Activated naive CD8-positive, alpha-beta T cell (primary cell): ENCODE results near the gene CTDNEP1.

ENCODE experiments used
- H3K27ac Mint-ChIP-seq: one replicate; pipeline ENCODE4 v1.8.0; 2021; ENCODE audit warnings: mixed read lengths
- H3K27me3 Mint-ChIP-seq: one replicate; pipeline ENCODE4 v1.8.0; 2021; ENCODE audit warnings: mixed read lengths
- H3K36me3 Mint-ChIP-seq: one replicate; pipeline ENCODE4 v1.8.0; 2021; ENCODE audit warnings: mixed read lengths
- H3K4me1 Mint-ChIP-seq: one replicate; pipeline ENCODE4 v1.8.0; 2021; ENCODE audit warnings: low read depth, mixed read lengths
- H3K4me3 Mint-ChIP-seq: one replicate; pipeline ENCODE4 v1.8.0; 2021; ENCODE audit warnings: mild to moderate bottlenecking, mixed read lengths
- H3K9me3 Mint-ChIP-seq: one replicate; pipeline ENCODE4 v1.8.0; 2021; ENCODE audit warnings: low read depth, mixed read lengths

Gene CTDNEP1

DNA sequence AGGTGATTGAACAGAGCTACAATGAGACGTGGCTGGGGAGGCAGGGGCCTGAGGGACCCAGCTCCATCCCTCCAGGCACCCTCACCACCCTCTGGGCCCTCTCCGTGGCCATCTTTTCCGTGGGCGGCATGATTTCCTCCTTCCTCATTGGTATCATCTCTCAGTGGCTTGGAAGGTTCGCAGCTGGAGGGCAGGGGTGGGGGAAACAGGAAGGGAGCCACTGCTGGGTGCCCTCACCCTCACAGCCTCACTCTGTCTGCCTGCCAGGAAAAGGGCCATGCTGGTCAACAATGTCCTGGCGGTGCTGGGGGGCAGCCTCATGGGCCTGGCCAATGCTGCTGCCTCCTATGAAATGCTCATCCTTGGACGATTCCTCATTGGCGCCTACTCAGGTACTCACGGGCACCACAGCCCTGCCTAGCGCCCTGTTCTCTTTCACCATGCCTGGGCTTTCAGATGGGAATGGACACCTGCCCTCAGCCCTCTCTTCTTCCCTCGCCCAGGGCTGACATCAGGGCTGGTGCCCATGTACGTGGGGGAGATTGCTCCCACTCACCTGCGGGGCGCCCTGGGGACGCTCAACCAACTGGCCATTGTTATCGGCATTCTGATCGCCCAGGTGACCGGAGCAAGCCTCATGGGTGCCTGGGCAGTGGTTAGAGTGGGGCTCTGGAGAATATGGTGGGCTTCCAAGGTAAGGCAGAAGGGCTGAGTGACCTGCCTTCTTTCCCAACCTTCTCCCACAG, 32.1 kb upstream of the CTDNEP1 start:
- H3K4me1 Mint-ChIP-seq = peaks cover 10% of the 10 kb centered on the region
- H3K27ac Mint-ChIP-seq = no peak overlapping the region
- no peaks in the 10 kb centered on the region for H3K36me3 Mint-ChIP-seq
- H3K4me3 Mint-ChIP-seq = no peak overlapping the region
- H3K9me3 Mint-ChIP-seq = no peaks in the 10 kb centered on the region
- peaks cover 7% of the 10 kb centered on the region for H3K27me3 Mint-ChIP-seq

DNA sequence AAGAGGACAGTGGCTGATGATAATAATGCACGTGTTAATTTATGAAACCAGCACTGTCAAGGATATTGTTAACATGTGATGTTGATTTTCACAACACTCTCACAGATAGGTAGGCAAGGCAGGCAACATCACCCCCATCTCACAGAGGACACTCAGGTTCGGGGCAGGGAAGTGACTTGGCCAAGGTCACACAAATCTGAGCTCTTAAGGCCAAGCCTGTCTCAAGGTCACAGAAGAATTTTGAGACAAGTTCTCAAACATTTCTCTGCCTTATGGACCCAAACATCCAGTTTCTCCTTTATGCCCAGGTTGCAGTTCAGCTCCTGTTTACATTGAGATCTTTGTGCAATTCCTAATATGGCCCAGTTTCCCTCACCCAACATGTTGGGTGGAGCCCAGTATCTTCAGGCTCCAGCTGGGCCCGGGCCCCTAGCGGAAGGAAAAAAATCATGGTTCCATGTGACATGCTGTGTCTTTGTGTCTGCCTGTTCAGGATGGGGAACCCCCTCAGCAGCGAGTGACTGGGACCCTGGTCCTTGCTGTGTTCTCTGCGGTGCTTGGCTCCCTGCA, 31.3 kb upstream of the CTDNEP1 start:
- Mint-ChIP-seq H3K27me3 (peaks cover 7% of the 10 kb centered on the region), H3K4me3 (peak overlapping the region; percentile 64), H3K4me1 (peaks cover 10% of the 10 kb centered on the region), H3K9me3 (no peaks in the 10 kb centered on the region), H3K27ac (no peak overlapping the region), H3K36me3 (no peaks in the 10 kb centered on the region)

DNA sequence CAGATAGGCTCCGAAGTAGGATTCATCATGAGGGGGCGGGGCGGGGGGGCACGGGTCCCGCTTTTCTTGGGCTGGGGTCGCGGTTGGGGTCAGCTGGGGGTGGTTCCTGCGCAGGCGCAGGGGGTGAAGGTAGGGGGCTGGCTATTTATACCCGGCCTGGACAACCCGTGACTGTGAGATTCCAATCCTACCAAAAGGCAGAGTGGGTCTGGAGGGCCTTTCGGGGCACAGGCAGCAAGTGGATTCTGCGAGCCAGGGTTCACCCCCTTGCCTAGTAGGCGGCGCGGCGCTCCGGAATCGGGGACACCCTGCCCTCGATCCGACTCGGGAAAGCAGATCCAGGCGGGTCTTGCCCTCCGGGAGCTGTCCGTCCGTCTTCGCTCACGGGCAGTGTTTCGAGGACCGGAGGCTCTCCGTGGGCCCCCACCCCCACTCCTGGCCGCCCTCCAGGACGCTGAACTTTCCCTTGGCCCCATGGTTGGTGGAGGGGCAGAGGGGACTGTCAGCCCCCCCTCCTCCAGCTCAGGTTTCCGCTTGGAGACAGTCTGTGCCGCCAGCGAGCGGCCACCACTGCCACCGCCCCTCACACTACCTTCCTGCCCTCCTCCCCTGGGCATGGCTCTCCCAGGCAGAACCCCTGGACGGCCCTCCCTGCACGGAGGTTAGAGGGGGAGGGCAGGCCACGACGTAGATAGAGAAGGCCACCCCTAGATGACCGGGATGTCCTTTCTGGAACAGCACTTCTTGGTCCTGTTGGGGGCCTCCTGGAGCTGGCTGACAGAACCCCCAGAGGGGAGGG, 30.6 kb upstream of the CTDNEP1 start:
- no peak overlapping the region for H3K27ac Mint-ChIP-seq
- peaks cover 10% of the 10 kb centered on the region for H3K4me1 Mint-ChIP-seq
- peak overlapping the region; percentile 81 for H3K4me3 Mint-ChIP-seq
- peaks cover 7% of the 10 kb centered on the region for H3K27me3 Mint-ChIP-seq
- H3K36me3 Mint-ChIP-seq = no peaks in the 10 kb centered on the region
- H3K9me3 Mint-ChIP-seq = no peaks in the 10 kb centered on the region

DNA sequence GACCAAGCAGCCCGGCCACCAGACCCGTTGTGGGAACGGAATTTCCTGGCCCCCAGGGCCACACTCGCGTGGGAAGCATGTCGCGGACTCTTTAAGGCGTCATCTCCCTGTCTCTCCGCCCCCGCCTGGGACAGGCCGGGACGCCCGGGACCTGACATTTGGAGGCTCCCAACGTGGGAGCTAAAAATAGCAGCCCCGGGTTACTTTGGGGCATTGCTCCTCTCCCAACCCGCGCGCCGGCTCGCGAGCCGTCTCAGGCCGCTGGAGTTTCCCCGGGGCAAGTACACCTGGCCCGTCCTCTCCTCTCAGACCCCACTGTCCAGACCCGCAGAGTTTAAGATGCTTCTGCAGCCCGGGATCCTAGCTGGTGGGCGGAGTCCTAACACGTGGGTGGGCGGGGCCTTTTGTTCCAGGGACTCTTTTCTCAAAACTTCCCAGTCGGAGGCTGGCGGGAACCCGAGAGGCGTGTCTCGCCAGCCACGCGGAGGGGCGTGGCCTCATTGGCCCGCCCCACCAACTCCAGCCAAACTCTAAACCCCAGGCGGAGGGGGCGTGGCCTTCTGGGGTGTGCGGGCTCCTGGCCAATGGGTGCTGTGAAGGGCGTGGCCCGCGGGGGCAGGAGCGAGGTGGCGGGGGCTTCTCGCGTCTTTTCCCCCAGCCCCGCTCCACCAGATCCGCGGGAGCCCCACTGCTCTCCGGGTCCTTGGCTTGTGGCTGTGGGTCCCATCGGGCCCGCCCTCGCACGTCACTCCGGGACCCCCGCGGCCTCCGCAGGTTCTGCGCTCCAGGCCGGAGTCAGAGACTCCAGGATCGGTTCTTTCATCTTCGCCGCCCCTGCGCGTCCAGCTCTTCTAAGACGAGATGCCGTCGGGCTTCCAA, 29.8 kb upstream of the CTDNEP1 start, which contains the start of gene SLC2A4:
Gene SLC2A4, plus strand, starts transcription at position 645 of the 879 bp plus-strand sequence. Its CDS starts 217 bp downstream, at position 862.
- peak within 1 kb of the TSS; percentile 81 for H3K4me3 Mint-ChIP-seq
- H3K27me3 Mint-ChIP-seq = peaks cover 7% of the 10 kb centered on the region
- peaks cover 10% of the 10 kb centered on the region for H3K4me1 Mint-ChIP-seq
- H3K36me3 Mint-ChIP-seq = no peaks in the 10 kb centered on the region
- peak within 1 kb of the TSS; percentile 80 for H3K27ac Mint-ChIP-seq
- H3K9me3 Mint-ChIP-seq = no peaks in the 10 kb centered on the region

DNA sequence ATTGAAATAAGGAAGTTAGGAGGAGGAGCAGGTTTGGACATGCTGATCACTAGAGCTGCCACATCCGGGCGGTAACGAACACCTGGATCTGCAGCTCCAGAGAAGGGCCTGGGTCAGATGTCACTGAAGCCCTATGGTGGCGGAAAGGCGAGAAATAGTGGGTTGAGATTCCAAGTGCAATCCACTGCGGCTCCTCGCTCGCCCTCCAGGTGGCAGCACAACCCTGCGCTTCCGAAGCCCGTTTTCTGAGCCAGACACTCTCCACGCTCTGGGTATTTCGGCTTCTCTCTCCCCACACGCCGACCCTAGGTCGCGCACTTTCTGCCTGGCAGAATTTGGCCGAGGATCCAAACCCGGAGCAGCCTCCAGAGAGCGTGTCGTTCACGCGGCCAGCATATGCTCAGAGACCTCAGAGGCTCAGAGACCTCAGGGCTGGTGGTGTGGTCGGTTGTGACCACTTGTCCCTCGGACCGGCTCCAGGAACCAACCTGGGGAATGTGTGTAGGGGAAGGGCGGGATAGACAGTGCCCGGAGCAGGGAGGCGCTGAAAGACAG, 29.1 kb upstream of the CTDNEP1 start:
- no peaks in the 10 kb centered on the region for H3K9me3 Mint-ChIP-seq
- no peaks in the 10 kb centered on the region for H3K36me3 Mint-ChIP-seq
- H3K27me3 Mint-ChIP-seq = peaks cover 7% of the 10 kb centered on the region
- H3K4me3 Mint-ChIP-seq = peak overlapping the region; percentile 81
- H3K4me1 Mint-ChIP-seq = peaks cover 10% of the 10 kb centered on the region
- H3K27ac Mint-ChIP-seq = peak overlapping the region; percentile 80

DNA sequence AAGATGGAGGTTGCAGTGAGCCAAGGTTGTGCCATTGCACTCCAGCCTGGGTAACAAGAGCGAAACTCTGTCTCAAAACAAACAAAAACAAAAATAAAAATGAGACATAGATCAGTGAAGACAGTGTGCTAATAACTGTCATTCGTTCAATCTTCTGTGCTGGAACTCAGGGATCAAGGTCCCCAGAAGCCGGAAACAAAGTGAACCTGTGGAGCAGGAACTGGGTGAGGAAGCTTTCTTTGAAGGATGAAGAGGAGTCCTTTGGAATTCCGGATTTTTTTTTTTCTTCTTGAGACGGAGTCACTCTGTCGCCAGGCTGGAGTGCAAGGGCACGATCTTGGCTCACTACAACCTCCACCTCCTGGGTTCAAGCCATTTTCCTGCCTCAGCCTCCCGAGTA, 27.9 kb upstream of the CTDNEP1 start:
- H3K4me3 Mint-ChIP-seq = no peak overlapping the region
- H3K36me3 Mint-ChIP-seq = no peaks in the 10 kb centered on the region
- H3K4me1 Mint-ChIP-seq = peaks cover 10% of the 10 kb centered on the region
- H3K27me3 Mint-ChIP-seq = peaks cover 7% of the 10 kb centered on the region
- no peak overlapping the region for H3K27ac Mint-ChIP-seq
- H3K9me3 Mint-ChIP-seq = no peaks in the 10 kb centered on the region

DNA sequence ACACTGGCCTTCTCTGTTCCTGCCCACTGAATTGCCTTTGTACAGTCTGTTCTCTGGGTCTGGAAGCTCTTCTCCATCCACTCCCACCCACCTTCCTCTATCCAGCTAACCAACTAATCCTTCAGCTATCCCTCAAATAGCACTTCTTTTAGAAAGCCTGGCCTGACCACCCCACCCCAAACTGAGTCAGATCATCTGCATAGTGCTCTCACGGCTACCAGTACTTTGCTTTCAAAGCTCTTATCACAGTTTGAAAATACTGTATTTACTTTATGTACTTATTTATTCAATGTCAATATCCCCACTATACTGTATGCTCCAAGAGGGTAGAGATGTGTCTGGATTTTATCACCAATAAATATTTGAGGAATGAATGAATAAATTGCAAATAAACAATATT, 15.2 kb upstream of the CTDNEP1 start:
- Mint-ChIP-seq H3K9me3 (no peaks in the 10 kb centered on the region), H3K4me1 (peaks cover 18% of the 10 kb centered on the region), H3K27me3 (no peaks in the 10 kb centered on the region), H3K27ac (no peak overlapping the region), H3K4me3 (no peak overlapping the region), H3K36me3 (no peaks in the 10 kb centered on the region)

DNA sequence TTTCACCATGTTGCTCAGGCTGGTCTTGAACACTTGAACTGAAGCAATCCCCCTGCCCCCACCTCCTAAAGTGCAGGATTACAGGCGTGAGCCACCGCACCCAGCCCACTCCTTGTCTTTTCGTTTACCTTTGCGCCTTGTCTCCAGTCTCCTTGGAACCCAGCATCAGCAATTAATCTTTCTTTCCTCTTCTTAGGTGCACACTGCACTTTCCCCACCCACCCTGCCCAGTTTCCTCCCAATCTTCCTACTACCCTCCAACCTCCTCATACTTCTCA, 12.2 kb upstream of the CTDNEP1 start:
- H3K36me3 Mint-ChIP-seq = no peaks in the 10 kb centered on the region
- H3K27me3 Mint-ChIP-seq = no peaks in the 10 kb centered on the region
- H3K27ac Mint-ChIP-seq = peak overlapping the region; percentile 41
- H3K9me3 Mint-ChIP-seq = no peaks in the 10 kb centered on the region
- peaks cover 32% of the 10 kb centered on the region for H3K4me1 Mint-ChIP-seq
- H3K4me3 Mint-ChIP-seq = peak overlapping the region; percentile 78

DNA sequence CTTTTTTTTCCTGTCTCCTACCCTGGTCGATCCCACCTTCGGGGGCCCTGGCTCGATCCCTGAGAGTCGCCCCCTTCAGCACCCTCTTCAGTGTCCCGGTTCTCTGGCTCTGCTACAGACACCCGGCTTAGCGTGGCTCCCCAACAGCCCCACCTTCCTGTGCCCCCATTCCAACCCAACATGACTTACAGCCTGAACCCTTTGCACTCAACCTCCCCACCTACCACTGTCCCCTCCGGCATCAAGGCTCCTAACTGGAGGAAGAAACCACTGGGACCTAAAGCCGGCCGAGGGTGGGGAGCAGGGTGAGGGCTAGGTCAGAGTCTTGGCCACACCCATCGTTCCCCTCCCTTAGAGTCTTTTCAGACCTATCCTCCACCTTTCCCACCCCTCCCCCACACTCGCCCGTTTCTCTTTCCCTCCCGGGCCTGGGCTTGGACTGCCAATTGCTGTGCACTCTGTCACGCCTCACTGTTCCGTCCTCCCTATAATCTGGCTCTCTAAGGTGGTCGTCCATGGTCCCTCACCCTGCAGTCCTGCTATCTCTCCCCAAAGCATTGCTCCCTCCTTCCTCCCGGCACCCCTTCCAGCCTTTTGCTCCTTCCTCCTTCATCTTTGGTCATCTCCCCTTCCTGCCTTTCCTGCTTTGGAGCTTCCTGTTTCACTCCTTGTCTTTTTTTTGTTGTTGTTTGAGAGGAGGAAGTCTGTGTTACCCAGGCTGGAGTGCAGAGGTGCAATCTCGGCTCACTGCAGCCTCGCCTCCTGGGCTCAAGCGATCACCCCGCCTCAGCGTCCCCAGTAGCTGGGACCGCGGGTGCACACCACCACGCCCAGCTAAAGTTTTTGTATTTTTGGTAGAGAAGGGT, 11.6 kb upstream of the CTDNEP1 start:
- H3K9me3 Mint-ChIP-seq = no peaks in the 10 kb centered on the region
- peak overlapping the region; percentile 54 for H3K27ac Mint-ChIP-seq
- no peaks in the 10 kb centered on the region for H3K27me3 Mint-ChIP-seq
- no peaks in the 10 kb centered on the region for H3K36me3 Mint-ChIP-seq
- peak overlapping the region; percentile 78 for H3K4me3 Mint-ChIP-seq
- peaks cover 32% of the 10 kb centered on the region for H3K4me1 Mint-ChIP-seq

DNA sequence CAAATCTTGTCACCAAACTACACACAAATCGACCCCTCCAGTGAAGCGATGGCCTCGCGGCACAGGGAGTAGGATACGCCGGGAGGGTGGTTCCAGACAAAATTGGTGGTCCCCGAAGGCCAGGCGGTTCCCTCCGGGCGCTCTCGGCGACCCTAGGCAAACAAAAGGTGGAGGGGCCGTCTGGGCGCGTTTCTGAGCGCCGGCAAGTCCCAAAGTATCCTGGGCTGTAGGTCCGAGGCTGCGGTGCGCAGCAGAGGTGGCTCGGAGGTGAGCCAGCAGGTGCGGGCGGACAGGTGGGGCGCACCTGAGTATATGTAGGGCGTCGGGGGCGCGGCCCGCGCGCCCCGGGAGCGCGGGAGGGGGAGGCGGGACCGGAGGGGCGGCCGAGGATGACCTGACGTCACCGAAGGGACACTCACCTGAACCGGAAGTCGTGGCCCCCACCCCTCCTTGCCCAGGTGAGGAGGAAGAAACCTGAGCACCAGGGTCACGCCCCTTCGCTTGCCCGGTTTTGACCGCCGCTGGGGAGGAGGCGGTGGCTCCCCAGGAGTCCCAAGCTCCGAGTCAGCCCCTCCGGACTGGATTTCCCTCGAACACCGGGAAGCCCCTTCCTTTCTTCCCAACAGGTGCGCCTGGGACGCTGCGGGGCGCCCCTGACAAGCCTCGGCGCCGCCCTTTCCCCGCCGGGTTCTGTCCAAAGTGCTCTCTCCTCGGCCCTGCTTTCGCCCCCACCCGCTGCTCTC, 10.8 kb upstream of the CTDNEP1 start, which contains the start of gene CLDN7:
Gene CLDN7, minus strand, starts transcription at position 287 of the 743 bp plus-strand sequence. CDS start 435 bp downstream, outside the sequence.
- H3K27ac Mint-ChIP-seq = peak within 1 kb of the TSS; percentile 81
- H3K4me1 Mint-ChIP-seq = peaks cover 32% of the 10 kb centered on the region
- no peaks in the 10 kb centered on the region for H3K36me3 Mint-ChIP-seq

DNA sequence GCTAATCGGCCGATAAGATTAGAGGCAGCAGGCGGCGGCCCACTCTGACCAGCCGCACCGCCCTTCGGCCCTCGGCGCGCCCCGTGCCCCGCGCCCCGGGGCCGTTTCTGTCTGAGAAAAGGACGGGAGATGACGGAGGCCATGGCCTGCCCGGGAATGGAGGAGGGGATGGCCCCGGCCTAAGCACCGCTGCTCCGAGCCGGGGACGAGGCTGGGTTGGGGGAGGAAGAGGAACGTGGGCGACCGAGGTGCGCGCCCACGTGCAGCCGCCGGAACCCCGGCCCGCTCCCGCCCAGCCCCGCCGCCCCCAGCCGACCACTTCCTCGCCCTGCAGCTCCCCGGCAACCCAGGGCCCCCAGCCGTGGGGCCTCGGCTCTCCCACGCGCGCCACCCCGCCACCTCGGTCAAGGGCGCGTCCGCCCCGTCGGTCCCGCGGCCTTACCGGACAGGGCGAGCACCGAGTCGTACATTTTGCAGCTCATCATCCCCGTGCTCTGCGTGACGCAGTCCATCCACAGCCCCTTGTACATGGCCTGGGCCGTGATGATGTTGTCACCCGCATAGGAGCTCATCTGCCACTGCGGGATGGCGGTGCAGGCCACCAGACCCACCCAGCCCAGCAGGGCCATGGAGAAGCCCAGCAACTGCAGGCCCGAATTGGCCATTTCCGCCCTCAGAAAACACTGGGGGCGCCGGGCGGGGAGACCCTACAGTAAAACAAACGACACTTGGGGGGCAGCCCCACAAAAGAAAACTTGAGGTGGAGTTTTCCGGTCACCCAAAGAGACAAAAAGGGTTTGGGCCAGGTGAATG, 10.1 kb upstream of the CTDNEP1 start:
- peaks cover 2% of the 10 kb centered on the region for H3K36me3 Mint-ChIP-seq
- no peaks in the 10 kb centered on the region for H3K27me3 Mint-ChIP-seq
- H3K9me3 Mint-ChIP-seq = no peaks in the 10 kb centered on the region
- H3K27ac Mint-ChIP-seq = peak overlapping the region; percentile 81
- H3K4me3 Mint-ChIP-seq = peak overlapping the region; percentile 74
- peaks cover 32% of the 10 kb centered on the region for H3K4me1 Mint-ChIP-seq

More for the DNA sequence above, 10.8 kb upstream of the CTDNEP1 start, which contains the start of gene CLDN7:
- Mint-ChIP-seq H3K27me3 (no peaks in the 10 kb centered on the region), H3K9me3 (no peaks in the 10 kb centered on the region), H3K4me3 (peak within 1 kb of the TSS; percentile 78)

DNA sequence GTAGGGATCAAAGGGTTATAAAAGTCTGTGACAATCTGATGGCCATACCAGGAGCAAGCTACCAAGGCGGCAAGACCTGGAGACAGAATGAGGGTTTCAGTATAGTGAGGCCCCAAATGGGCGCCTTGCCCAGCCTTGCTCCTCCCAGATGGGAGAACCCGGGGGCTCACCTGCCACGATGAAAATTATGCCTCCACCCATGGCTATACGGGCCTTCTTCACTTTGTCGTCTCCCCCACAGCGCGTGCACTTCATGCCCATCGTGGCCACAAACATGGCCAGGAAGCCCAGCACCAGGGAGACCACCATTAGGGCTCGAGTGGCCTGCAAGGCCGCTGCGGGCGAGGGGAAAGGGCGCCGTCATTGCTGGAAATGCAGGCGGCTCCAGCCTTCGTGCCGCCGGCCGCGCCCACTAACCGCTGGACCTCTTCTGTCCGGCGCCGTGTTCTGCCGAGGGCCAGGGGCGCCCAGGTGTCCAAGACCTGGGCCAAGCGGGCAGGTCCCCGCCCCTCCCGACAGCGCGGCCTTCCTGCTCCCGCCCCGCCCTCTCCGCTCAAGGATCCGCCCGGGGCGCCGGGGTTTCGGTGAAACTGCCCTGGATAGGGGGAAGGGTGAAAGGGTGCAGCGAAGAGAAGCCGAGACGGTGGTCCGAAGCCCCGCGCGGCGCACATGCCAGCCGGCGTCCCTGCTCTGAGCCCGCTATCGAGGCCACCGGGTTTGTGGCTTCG, 9.3 kb upstream of the CTDNEP1 start:
- peaks cover 32% of the 10 kb centered on the region for H3K4me1 Mint-ChIP-seq
- H3K36me3 Mint-ChIP-seq = peaks cover 2% of the 10 kb centered on the region
- H3K27ac Mint-ChIP-seq = no peak overlapping the region
- H3K9me3 Mint-ChIP-seq = no peaks in the 10 kb centered on the region
- H3K27me3 Mint-ChIP-seq = no peaks in the 10 kb centered on the region
- H3K4me3 Mint-ChIP-seq = peak overlapping the region; percentile 68
